Fibroblast of skin of left quadriceps (primary cell): Measurements from ENCODE around the gene AKAP12.
"Not testable (repeated sequence)": the region's sequence is repeated elsewhere in the genome, so short reads cannot be mapped to it uniquely, and the experiment has no call there.

ENCODE experiments used
- DNase-seq, 2 experiments: peaks; one replicate each; pipeline ENCODE4 v3.0.0-alpha.2; 2013; ENCODE audit warnings: low read depth in 2 of 2

Gene AKAP12

GRCh38 chr6:151349651-151350270 is 110.0 kb downstream of the AKAP12 start:
- DNase-seq: no peak

- no peak for DNase-seq
These were observed 110.8 kb downstream of the AKAP12 start for GRCh38 chr6:151350442-151351145.

GRCh38 chr6:151351146-151351700 is 111.5 kb downstream of the AKAP12 start:
- DNase-seq: no peak

GRCh38 chr6:151351731-151352130 is 112.0 kb downstream of the AKAP12 start:
- DNase-seq: no peak

- no peak for DNase-seq
These were observed 112.9 kb downstream of the AKAP12 start for GRCh38 chr6:151352410-151353396.

- DNase-seq: no peak
These were observed 114.0 kb downstream of the AKAP12 start for GRCh38 chr6:151353795-151354194.

GRCh38 chr6:151356983-151357382 is 117.2 kb downstream of the AKAP12 start:
- not testable (repeated sequence) for DNase-seq

- DNase-seq: no peak
These were observed 118.1 kb downstream of the AKAP12 start for GRCh38 chr6:151357758-151358436.

GRCh38 chr6:151358475-151358874 is 118.7 kb downstream of the AKAP12 start:
- DNase-seq: no peak

- DNase-seq: no peak
These were observed 119.7 kb downstream of the AKAP12 start for GRCh38 chr6:151359486-151359885.

- DNase-seq: no peak
These were observed 125.5 kb downstream of the AKAP12 start for GRCh38 chr6:151365233-151365632.

GRCh38 chr6:151370509-151371078 is 130.8 kb downstream of the AKAP12 start:
- DNase-seq: no peak

GRCh38 chr6:151372164-151372563 is 132.4 kb downstream of the AKAP12 start:
- DNase-seq: no peak

- no peak for DNase-seq
These were observed 134.4 kb downstream of the AKAP12 start for GRCh38 chr6:151374036-151374683.

GRCh38 chr6:151375833-151376232 is 136.1 kb downstream of the AKAP12 start:
- no peak for DNase-seq

- DNase-seq: no peak
These were observed 136.7 kb downstream of the AKAP12 start for GRCh38 chr6:151376440-151376839.

- no peak for DNase-seq
These were observed 137.3 kb downstream of the AKAP12 start for GRCh38 chr6:151377095-151377494.

- no peak for DNase-seq
These were observed 140.4 kb downstream of the AKAP12 start for GRCh38 chr6:151379933-151380847.

GRCh38 chr6:151380848-151381205 is 141.1 kb downstream of the AKAP12 start:
- DNase-seq: no peak

GRCh38 chr6:151381722-151382121 is 142.0 kb downstream of the AKAP12 start:
- no peak for DNase-seq
